ENCODE measurements around the gene BAD.
"Not testable (repeated sequence)": the region's sequence is repeated elsewhere in the genome, so short reads cannot be mapped to it uniquely, and the experiment has no call there.

The BAD gene

GRCh38 chr11:64284048-64284961 is at the start of gene BAD:
Gene BAD (minus strand): TSS chr11:64284665. CDS start chr11:64284368, 297 bp downstream.
- DNase-seq (ENCODE audit: low spot score) (peak; percentile 97), FAIRE-seq (peak; percentile 65)

GRCh38 chr11:64333556-64333955 is 49.1 kb upstream of the BAD start:
- no peak for FAIRE-seq
- no peak for DNase-seq (ENCODE audit: low spot score)

GRCh38 chr11:64331569-64332371 is 47.3 kb upstream of the BAD start:
- DNase-seq (ENCODE audit: low spot score) = peak; percentile 83
- no peak for FAIRE-seq

- DNase-seq (ENCODE audit: low spot score) (no peak), FAIRE-seq (no peak)
These were observed 46.4 kb upstream of the BAD start for GRCh38 chr11:64330888-64331287.

GRCh38 chr11:64327993-64328392 is 43.5 kb upstream of the BAD start:
- DNase-seq (ENCODE audit: low spot score) (no peak), FAIRE-seq (no peak)

GRCh38 chr11:64327375-64327774 is 42.9 kb upstream of the BAD start:
- no peak for FAIRE-seq
- no peak for DNase-seq (ENCODE audit: low spot score)

GRCh38 chr11:64324692-64325469 is 40.4 kb upstream of the BAD start:
- DNase-seq (ENCODE audit: low spot score) (no peak), FAIRE-seq (no peak)

GRCh38 chr11:64323984-64324383 is 39.5 kb upstream of the BAD start:
- not testable (repeated sequence) for DNase-seq (ENCODE audit: low spot score); FAIRE-seq

GRCh38 chr11:64323373-64323772 is 38.9 kb upstream of the BAD start:
- FAIRE-seq (no peak), DNase-seq (ENCODE audit: low spot score) (no peak)

- DNase-seq (ENCODE audit: low spot score) = no peak
- FAIRE-seq = no peak
These were observed 38.4 kb upstream of the BAD start for GRCh38 chr11:64322925-64323260.

- peak; percentile 75 for DNase-seq (ENCODE audit: low spot score)
- peak; percentile 40 for FAIRE-seq
These were observed 37.1 kb upstream of the BAD start for GRCh38 chr11:64321533-64321932.

GRCh38 chr11:64321026-64321425 is 36.6 kb upstream of the BAD start:
- DNase-seq (ENCODE audit: low spot score) (no peak), FAIRE-seq (no peak)

- no peak for FAIRE-seq
- no peak for DNase-seq (ENCODE audit: low spot score)
These were observed 36.1 kb upstream of the BAD start for GRCh38 chr11:64320556-64320955.

GRCh38 chr11:64318766-64319761 is 34.6 kb upstream of the BAD start:
- FAIRE-seq = no peak
- no peak for DNase-seq (ENCODE audit: low spot score)

- FAIRE-seq (peak; percentile 93), DNase-seq (ENCODE audit: low spot score) (peak; percentile 96)
These were observed 33.7 kb upstream of the BAD start, which contains the start of gene PRDX5 for GRCh38 chr11:64317961-64318765. Gene PRDX5 (plus strand): TSS chr11:64318121. CDS start chr11:64318216, 95 bp downstream.

- FAIRE-seq = peak; percentile 86
- peak; percentile 90 for DNase-seq (ENCODE audit: low spot score)
These were observed 33.0 kb upstream of the BAD start, which contains the start of gene TRMT112 for GRCh38 chr11:64317325-64317960. Gene TRMT112 (minus strand): TSS chr11:64317559. CDS start chr11:64317526, 33 bp downstream.

- FAIRE-seq = no peak
- no peak for DNase-seq (ENCODE audit: low spot score)
These were observed 32.3 kb upstream of the BAD start for GRCh38 chr11:64316672-64317324.
